H1 (cell line): Measurements from ENCODE around the gene SF3A2. TPM values are rescaled to one million over a fixed set of nuclear protein-coding genes. Genes with fewer than 3 reads are reported as not detected.

Experiments used
- CTCF ChIA-PET: fragments of 300-600 bp; sonication (Branson Sonifier 250); formaldehyde crosslinking; loops from one replicate; lab custom pipeline; 2021; ENCODE audit not compliant: partially characterized antibody; lab: Charles Lee
- POLR2A ChIA-PET: fragments of 300-600 bp; sonication (Branson Sonifier 250); formaldehyde crosslinking; loops from one replicate; lab custom pipeline; 2021; ENCODE audit warnings: inconsistent platforms; ENCODE audit not compliant: partially characterized antibody; lab: Charles Lee
- DNase-seq, 2 experiments: peaks; one replicate each; pipeline versions ENCODE4 v3.0.0 to v3.0.0-alpha.2; 2010 to 2022; ENCODE audit warnings: low spot score in 2 of 2, low read depth in 1 of 2, mixed read lengths in 1 of 2
- FAIRE-seq: peaks from 2 replicates; lab custom pipeline; 2011; peaks lifted over from hg19 to GRCh38; lab: Jason Lieb, UNC
- H2AFZ ChIP-seq: 2 replicates; pipeline ENCODE4 v1.8.1; 2012; ENCODE audit warnings: low read length, inconsistent platforms
- H2AK5ac ChIP-seq: 2 replicates; pipeline ENCODE4 v1.6.1; 2013; ENCODE audit warnings: low read depth, low read length
- H2BK120ac ChIP-seq: replicated peaks from 2 replicates; pipeline ENCODE3; 2013; ENCODE audit warnings: low read depth, low read length, inconsistent platforms
- H2BK12ac ChIP-seq: 2 replicates; pipeline ENCODE4 v1.6.1; 2013; ENCODE audit warnings: low read depth, low read length
- H2BK15ac ChIP-seq: 2 replicates; pipeline ENCODE4 v1.6.1; 2013; ENCODE audit warnings: low read length
- H2BK20ac ChIP-seq: 2 replicates; pipeline ENCODE4 v1.6.1; 2013; ENCODE audit warnings: low read length
- H2BK5ac ChIP-seq: 2 replicates; pipeline ENCODE4 v1.6.1; 2013; ENCODE audit warnings: low read depth, low read length
- H3K14ac ChIP-seq: 2 replicates; pipeline ENCODE4 v1.6.1; 2013; ENCODE audit warnings: inconsistent platforms; ENCODE audit not compliant: insufficient read length
- H3K18ac ChIP-seq: 2 replicates; pipeline ENCODE4 v1.6.1; 2013; ENCODE audit warnings: low read length; ENCODE audit errors: extremely low read depth
- H3K23ac ChIP-seq: 2 replicates; pipeline ENCODE4 v1.6.1; 2013; ENCODE audit warnings: inconsistent platforms; ENCODE audit not compliant: insufficient read length
- H3K23me2 ChIP-seq: 2 replicates; pipeline ENCODE4 v1.6.1; 2013; ENCODE audit warnings: low read depth, low read length
- H3K27ac ChIP-seq: 2 replicates; pipeline ENCODE4 v1.6.1; 2011; ENCODE audit warnings: low read depth, low read length, inconsistent platforms
- H3K27me3 ChIP-seq, 4 experiments: replicated peaks in 1 of 4; 1 replicate in 1 of 4; 2 replicates in 3 of 4; pipeline versions ENCODE4 v1.6.1 to v1.8.1; 2011 to 2013; ENCODE audit warnings: low read length in 3 of 4, mild to moderate bottlenecking in 3 of 4, inconsistent platforms in 2 of 4, mixed read lengths in 2 of 4, moderate library complexity in 1 of 4; ENCODE audit not compliant: control insufficient read depth in 3 of 4, insufficient read depth in 3 of 4; ENCODE audit errors: extremely low read depth in 1 of 4
- H3K36me3 ChIP-seq, 4 experiments: 2 replicates each; pipeline versions ENCODE4 v1.6.1 to v1.8.1; 2011 to 2013; ENCODE audit warnings: mild to moderate bottlenecking in 4 of 4, low read length in 3 of 4, moderate library complexity in 2 of 4, control low read depth in 1 of 4, inconsistent platforms in 1 of 4; ENCODE audit not compliant: insufficient read depth in 4 of 4, control insufficient read depth in 2 of 4
- H3K4ac ChIP-seq: replicated peaks from 2 replicates; pipeline ENCODE3; 2013; ENCODE audit warnings: low read length, low read depth, mixed read lengths, inconsistent platforms; ENCODE audit not compliant: insufficient read length
- H3K4me1 ChIP-seq, 4 experiments: replicated peaks in 1 of 4; 1 replicate in 1 of 4; 2 replicates in 3 of 4; pipeline versions ENCODE4 v1.6.1 to v1.8.1; 2011 to 2013; ENCODE audit warnings: low read length in 3 of 4, inconsistent platforms in 2 of 4, mixed read lengths in 1 of 4; ENCODE audit not compliant: insufficient read depth in 4 of 4, control insufficient read depth in 3 of 4
- H3K4me2 ChIP-seq, 2 experiments: 2 replicates each; pipeline versions ENCODE4 v1.6.1 to v1.8.1; 2011 to 2013; ENCODE audit warnings: low read depth in 2 of 2, low read length in 2 of 2, control low read depth in 1 of 2, inconsistent platforms in 1 of 2, mild to moderate bottlenecking in 1 of 2; ENCODE audit not compliant: insufficient read depth in 1 of 2
- H3K4me3 ChIP-seq, 4 experiments: fragments of 200-600, 300-600 bp in 1 of 4; sonication (generic), shearing (Covaris generic), sonication (Bioruptor Twin) in 1 of 4; 2 replicates each; pipeline versions ENCODE4 v1.5.1 to v1.8.1; 2011 to 2016; ENCODE audit warnings: low read length in 4 of 4, low read depth in 3 of 4, control low read depth in 2 of 4, inconsistent platforms in 2 of 4, mild to moderate bottlenecking in 2 of 4, mixed read lengths in 1 of 4, moderate library complexity in 1 of 4; ENCODE audit not compliant: insufficient read depth in 2 of 4; ENCODE audit errors: extremely low read depth in 1 of 4
- H3K56ac ChIP-seq: replicated peaks from 2 replicates; pipeline ENCODE3; 2013; ENCODE audit warnings: low read depth, mild to moderate bottlenecking, mixed read lengths, low read length, inconsistent platforms; ENCODE audit not compliant: insufficient read length
- H3K79me1 ChIP-seq: 2 replicates; pipeline ENCODE4 v1.6.1; 2013; ENCODE audit warnings: low read depth, low read length, control low read depth
- H3K79me2 ChIP-seq, 2 experiments: 2 replicates each; pipeline versions ENCODE4 v1.6.1 to v1.8.1; 2012 to 2013; ENCODE audit warnings: low read length in 2 of 2, mild to moderate bottlenecking in 2 of 2, inconsistent platforms in 1 of 2; ENCODE audit not compliant: insufficient read depth in 2 of 2, control insufficient read depth in 1 of 2
- H3K9ac ChIP-seq, 4 experiments: replicated peaks in 1 of 4; 1 replicate in 1 of 4; 2 replicates in 3 of 4; pipeline versions ENCODE4 v1.6.1 to v1.8.1; 2011 to 2013; ENCODE audit warnings: low read depth in 3 of 4, low read length in 3 of 4, control low read depth in 2 of 4, mild to moderate bottlenecking in 2 of 4, moderate library complexity in 2 of 4, inconsistent platforms in 1 of 4; ENCODE audit errors: extremely low read depth in 1 of 4
- H3K9me3 ChIP-seq, 2 experiments: 2 replicates each; pipeline versions ENCODE4 v1.6.1 to v1.8.1; 2012 to 2013; ENCODE audit warnings: mild to moderate bottlenecking in 2 of 2, moderate library complexity in 2 of 2, control low read depth in 1 of 2, inconsistent platforms in 1 of 2, low read depth in 1 of 2, low read length in 1 of 2, mixed read lengths in 1 of 2; ENCODE audit not compliant: insufficient read depth in 2 of 2
- H4K20me1 ChIP-seq, 2 experiments: replicated peaks in 1 of 2; 2 replicates each; pipeline versions ENCODE3 to v1.8.1; 2011 to 2013; ENCODE audit warnings: inconsistent platforms in 2 of 2, low read length in 2 of 2, mild to moderate bottlenecking in 1 of 2; ENCODE audit not compliant: insufficient read depth in 2 of 2, control insufficient read depth in 1 of 2
- H4K5ac ChIP-seq: 2 replicates; pipeline ENCODE4 v1.6.1; 2013; ENCODE audit warnings: low read length, low read depth, mixed read lengths, inconsistent platforms; ENCODE audit not compliant: insufficient read length
- H4K8ac ChIP-seq: 2 replicates; pipeline ENCODE4 v1.8.0; 2013; ENCODE audit warnings: mild to moderate bottlenecking, moderate library complexity, low read length, inconsistent platforms; ENCODE audit not compliant: insufficient read depth; ENCODE audit errors: extremely low read depth
- H4K91ac ChIP-seq: replicated peaks from 2 replicates; pipeline ENCODE3; 2013; ENCODE audit warnings: low read length, mixed read lengths, inconsistent platforms; ENCODE audit not compliant: insufficient read length
- BRCA1 ChIP-seq: IDR thresholded peaks from 2 replicates; pipeline ENCODE4 v1.6.1; 2012; ENCODE audit warnings: low read depth, low read length, improper control_type of control experiment
- CHD2 ChIP-seq: IDR thresholded peaks from 2 replicates; pipeline ENCODE4 v1.6.1; 2012; ENCODE audit warnings: low read length, improper control_type of control experiment
- POLR2AphosphoS5 ChIP-seq: IDR thresholded peaks from 2 replicates; pipeline ENCODE4 v1.6.1; 2011; ENCODE audit warnings: low read depth, low read length
- WGBS, 2 experiments: shearing (Covaris generic) in 1 of 2; methylation state at CpG; one replicate each; pipeline versions ENCODE4 v1.1.6 to v1.1.7; 2013 to 2015; ENCODE audit warnings: low lambda C conversion rate in 2 of 2, mixed read lengths in 2 of 2, inconsistent platforms in 1 of 2, low coverage in 1 of 2, missing lambda C conversion rate in 1 of 2; ENCODE audit not compliant: insufficient replicate concordance in 2 of 2, insufficient coverage in 1 of 2, insufficient read length in 1 of 2; ENCODE audit errors: extremely low coverage in 1 of 2, missing lambda C conversion rate in 1 of 2; 5-methylcytosine and 5-hydroxymethylcytosine counted together
- polyA plus RNA-seq, 7 experiments: library from polyadenylated mRNA; depleted of rRNA in 3 of 7; stranded (reverse) in 5 of 7; unstranded in 2 of 7; fragments of >200 nt in 5 of 7; fragments of 200-250 nt in 2 of 7; gene quantifications; 1 replicate in 5 of 7; 2 replicates in 1 of 7; 4 replicates in 1 of 7; pipeline versions ENCODE4 v1.2.1 to v1.2.3, GENCODE V29; 2011 to 2013; ENCODE audit warnings: missing spikeins in 2 of 7, mixed read lengths in 2 of 7
- total RNA-seq: library from RNA; stranded (reverse); fragmentation: NEBNext Ultra II Directional; extraction: Animal tissue kit (Norgen Biotek cat#: 25700); gene quantifications from 2 replicates; pipeline ENCODE4 v1.2.1, GENCODE V29; 2021

SF3A2 gene
- total and polyA plus RNA-seq, 2 of the 8 experiments (the other 6 are each of a cell fraction or from before 2014, with no cell fraction given), result 15.3 to 146 TPM

- FAIRE-seq (no peak), DNase-seq (no peak)
- no peak overlapping the region for H2AK5ac ChIP-seq
- H3K56ac ChIP-seq, result no peak overlapping the region
- H3K4me2 ChIP-seq, result no peak overlapping the region
- H3K79me2 ChIP-seq, result peaks cover 44 to 70% of the 10 kb centered on the region in 2 experiments
- 0 out of 7 replicates have a peak overlapping the region, but pooled peaks of 1 of the 4 experiments have one; percentile 0 for H3K9ac ChIP-seq
- ChIA-PET CTCF (interaction anchor here (0.9 to 2.3 kb wide), 3 partner anchors 13 to 73 kb away, joined by 3 to 11 read pairs (median 3); no protein-coding TSS in a partner anchor), POLR2A (interaction anchor here (1.0 to 10.3 kb wide), 5 partner anchors 12 to 32 kb away, joined by 3 to 206 read pairs (median 13); partner anchors contain the start of genes AMH and JSRP1)
- no peak for TF ChIP-seq BRCA1
- peak; percentile 29; the same call in 1 of the 2 replicates for TF ChIP-seq POLR2AphosphoS5
- no peak for TF ChIP-seq CHD2
- peaks cover 24 to 42% (median 40%) of the 10 kb centered on the region in 4 experiments for H3K36me3 ChIP-seq
- H4K5ac ChIP-seq, result no peak overlapping the region
- 0 out of 2 replicates have a peak overlapping the region, but pooled peaks have one; percentile 12 for H3K27ac ChIP-seq
- peaks cover 5% of the 10 kb centered on the region; the same call in 1 of the 2 replicates for H3K23me2 ChIP-seq
- no peak overlapping the region for H2AFZ ChIP-seq
- no peak overlapping the region for H3K14ac ChIP-seq
- no peak overlapping the region for H2BK15ac ChIP-seq
- H2BK20ac ChIP-seq, result no peak overlapping the region
- peaks cover 25% of the 10 kb centered on the region for H3K79me1 ChIP-seq
- H3K4ac ChIP-seq, result no peak overlapping the region
- H3K18ac ChIP-seq, result no peak overlapping the region
- H3K9me3 ChIP-seq, result no peaks in the 10 kb centered on the region
- H2BK120ac ChIP-seq, result no peak overlapping the region
- H3K4me3 ChIP-seq, result no peak overlapping the region
- H2BK5ac ChIP-seq, result peak overlapping the region; percentile 12; the same call in 1 of the 2 replicates
- H4K20me1 ChIP-seq, result peaks cover 42 to 65% of the 10 kb centered on the region in 2 experiments
- H4K8ac ChIP-seq, result no peak overlapping the region
- H3K27me3 ChIP-seq, result no peaks in the 10 kb centered on the region
- H3K23ac ChIP-seq, result no peak overlapping the region
- H4K91ac ChIP-seq, result no peak overlapping the region
- peaks cover 0 to 21% (median 14%) of the 10 kb centered on the region in 4 experiments; a peak in 6 of 7 replicates for H3K4me1 ChIP-seq
- 90% methylated on average over 12 of the region's 12 CpGs; no CpG with 5 or more reads in 1 of the 2 experiments for WGBS, 2 experiments
- no peak overlapping the region for H2BK12ac ChIP-seq
Observed at GRCh38 chr19:2242092-2242537, 5.5 kb downstream of the SF3A2 start.
